ENCODE measurements around the gene TNFRSF14. TPM values are rescaled to one million over a fixed set of nuclear protein-coding genes. Genes with fewer than 3 reads are reported as not detected.

Gene TNFRSF14
- polyA plus RNA-seq, 2 of the 4 experiments (the other 2 are of a cell fraction): 0.16 to 0.25 TPM

DNA sequence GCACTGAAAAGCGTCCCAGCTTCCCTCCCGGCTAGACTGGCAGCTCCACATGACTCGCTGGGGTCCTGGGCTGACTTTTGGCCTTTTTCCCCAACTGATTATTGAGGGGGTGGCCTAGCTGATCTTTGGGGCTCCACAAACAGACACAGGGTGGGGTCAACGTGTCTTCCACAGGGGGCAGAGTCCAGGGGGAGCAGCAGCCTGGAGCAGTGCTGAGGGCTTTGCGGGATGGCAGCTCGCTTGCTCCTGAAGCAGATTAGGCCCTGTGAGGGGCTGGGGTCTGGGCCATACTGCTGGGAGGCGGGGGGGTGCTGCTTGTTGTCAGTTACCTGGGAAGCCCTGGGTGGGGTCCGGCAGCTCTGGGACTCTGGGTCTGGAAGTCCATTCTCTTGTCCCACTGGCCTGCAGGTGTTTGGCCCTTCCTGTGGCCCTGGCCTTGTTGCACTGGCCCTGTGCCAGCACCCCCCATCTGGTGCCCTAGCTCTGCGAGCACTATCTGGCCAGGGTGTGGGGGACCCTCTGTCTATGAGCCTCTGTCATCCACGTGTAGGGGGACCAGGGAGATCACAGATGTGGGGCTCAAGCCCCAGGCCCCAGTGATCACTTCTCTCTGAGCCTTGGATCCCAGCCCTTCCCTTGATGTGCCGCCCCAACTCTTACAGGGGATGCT is 13.8 kb upstream of the TNFRSF14 start:
- Histone ChIP-seq H3K27ac (0 out of 6 replicates have a peak overlapping the region, but pooled peaks of 1 of the 2 experiments have one; percentile 16), H3K4me3 (no peak overlapping the region), H3K9me3 (no peaks in the 10 kb centered on the region), H3K4me2 (no peak overlapping the region), H3K4me1 (peaks cover 31% of the 10 kb centered on the region)
- POLR2A ChIA-PET: no interaction called here
- DNase-seq (ENCODE audit: low read depth in 1 of 2, low spot score in 1 of 2): no peak
- CTCF ChIA-PET: no interaction called here
- no peak for ATAC-seq
- 100% methylated on average over 2 of the region's 11 CpGs for WGBS (ENCODE audit: missing lambda C conversion rate)
- TF ChIP-seq PHF8 (IDR thresholded peaks at IDR 0.05; ENCODE audit: borderline replicate concordance, low read depth) (no peak), HEYL (CRISPR knock-in tag; IDR thresholded peaks at IDR 0.05) (no peak), KDM1A (IDR thresholded peaks at IDR 0.05; ENCODE audit: low read depth) (no peak), JUNB (IDR thresholded peaks at IDR 0.05) (no peak), TFCP2L1 (CRISPR knock-in tag; IDR thresholded peaks at IDR 0.05) (no peak), FOXS1 (CRISPR knock-in tag; IDR thresholded peaks at IDR 0.05) (no peak), TP53 (CRISPR knock-in tag; IDR thresholded peaks at IDR 0.05) (no peak), CHD2 (IDR thresholded peaks at IDR 0.05; ENCODE audit: low read length, partially characterized antibody) (no peak), RAD21 (conservative IDR thresholded peaks at IDR 0.05 in 1 of 2, IDR thresholded peaks at IDR 0.05 in 1 of 2) (no peak)
- TF ChIP-seq, protein P1, sequence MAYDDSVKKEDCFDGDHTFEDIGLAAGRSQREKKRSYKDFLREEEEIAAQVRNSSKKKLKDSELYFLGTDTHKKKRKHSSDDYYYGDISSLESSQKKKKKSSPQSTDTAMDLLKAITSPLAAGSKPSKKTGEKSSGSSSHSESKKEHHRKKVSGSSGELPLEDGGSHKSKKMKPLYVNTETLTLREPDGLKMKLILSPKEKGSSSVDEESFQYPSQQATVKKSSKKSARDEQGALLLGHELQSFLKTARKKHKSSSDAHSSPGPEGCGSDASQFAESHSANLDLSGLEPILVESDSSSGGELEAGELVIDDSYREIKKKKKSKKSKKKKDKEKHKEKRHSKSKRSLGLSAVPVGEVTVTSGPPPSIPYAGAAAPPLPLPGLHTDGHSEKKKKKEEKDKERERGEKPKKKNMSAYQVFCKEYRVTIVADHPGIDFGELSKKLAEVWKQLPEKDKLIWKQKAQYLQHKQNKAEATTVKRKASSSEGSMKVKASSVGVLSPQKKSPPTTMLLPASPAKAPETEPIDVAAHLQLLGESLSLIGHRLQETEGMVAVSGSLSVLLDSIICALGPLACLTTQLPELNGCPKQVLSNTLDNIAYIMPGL (CRISPR knock-in tag; IDR thresholded peaks at IDR 0.05; ENCODE audit: borderline replicate concordance): no peak
- TF ChIP-seq, protein P2, sequence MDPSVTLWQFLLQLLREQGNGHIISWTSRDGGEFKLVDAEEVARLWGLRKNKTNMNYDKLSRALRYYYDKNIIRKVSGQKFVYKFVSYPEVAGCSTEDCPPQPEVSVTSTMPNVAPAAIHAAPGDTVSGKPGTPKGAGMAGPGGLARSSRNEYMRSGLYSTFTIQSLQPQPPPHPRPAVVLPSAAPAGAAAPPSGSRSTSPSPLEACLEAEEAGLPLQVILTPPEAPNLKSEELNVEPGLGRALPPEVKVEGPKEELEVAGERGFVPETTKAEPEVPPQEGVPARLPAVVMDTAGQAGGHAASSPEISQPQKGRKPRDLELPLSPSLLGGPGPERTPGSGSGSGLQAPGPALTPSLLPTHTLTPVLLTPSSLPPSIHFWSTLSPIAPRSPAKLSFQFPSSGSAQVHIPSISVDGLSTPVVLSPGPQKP (IDR thresholded peaks at IDR 0.05; ENCODE audit: low read depth, low read length): no peak
- TF ChIP-seq, protein P3, sequence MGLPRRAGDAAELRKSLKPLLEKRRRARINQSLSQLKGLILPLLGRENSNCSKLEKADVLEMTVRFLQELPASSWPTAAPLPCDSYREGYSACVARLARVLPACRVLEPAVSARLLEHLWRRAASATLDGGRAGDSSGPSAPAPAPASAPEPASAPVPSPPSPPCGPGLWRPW (IDR thresholded peaks at IDR 0.05): no peak
- TF ChIP-seq, protein P4, sequence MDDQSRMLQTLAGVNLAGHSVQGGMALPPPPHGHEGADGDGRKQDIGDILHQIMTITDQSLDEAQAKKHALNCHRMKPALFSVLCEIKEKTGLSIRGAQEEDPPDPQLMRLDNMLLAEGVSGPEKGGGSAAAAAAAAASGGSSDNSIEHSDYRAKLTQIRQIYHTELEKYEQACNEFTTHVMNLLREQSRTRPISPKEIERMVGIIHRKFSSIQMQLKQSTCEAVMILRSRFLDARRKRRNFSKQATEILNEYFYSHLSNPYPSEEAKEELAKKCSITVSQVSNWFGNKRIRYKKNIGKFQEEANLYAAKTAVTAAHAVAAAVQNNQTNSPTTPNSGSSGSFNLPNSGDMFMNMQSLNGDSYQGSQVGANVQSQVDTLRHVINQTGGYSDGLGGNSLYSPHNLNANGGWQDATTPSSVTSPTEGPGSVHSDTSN (IDR thresholded peaks at IDR 0.05): no peak
- no peak for FAIRE-seq

DNA sequence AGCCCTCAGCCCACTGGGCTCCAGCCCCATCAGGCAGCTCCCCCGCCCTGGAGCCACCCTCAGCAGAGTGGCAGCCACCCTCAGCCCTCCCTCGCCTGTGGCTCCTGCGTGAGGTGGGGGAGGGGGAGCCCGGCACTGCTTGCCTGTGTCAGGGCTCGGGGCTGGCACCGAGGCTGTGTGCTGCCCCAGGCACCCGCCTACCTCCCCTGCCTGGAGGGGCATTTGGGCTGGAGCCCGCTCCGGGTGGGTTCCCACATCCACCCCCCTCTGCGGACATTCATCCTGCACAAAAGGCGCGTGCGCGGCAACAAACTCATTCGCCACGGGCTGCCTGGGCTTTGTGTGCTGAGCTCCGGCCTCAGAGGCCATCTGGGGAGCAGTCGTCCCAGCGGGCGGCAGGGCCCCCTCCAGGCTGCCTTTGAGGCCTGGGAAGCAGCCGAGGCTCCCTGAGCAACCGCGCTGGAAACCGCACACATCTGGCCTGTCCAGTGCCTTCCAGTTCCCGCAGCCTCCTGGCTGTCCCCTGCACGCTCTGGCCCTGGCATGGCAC is 12.6 kb upstream of the TNFRSF14 start:
- TF ChIP-seq GATA3 (IDR thresholded peaks at IDR 0.05; ENCODE audit: borderline replicate concordance) (no peak), RFX5 (IDR thresholded peaks at IDR 0.05) (no peak), CBX2 (IDR thresholded peaks at IDR 0.05; ENCODE audit: borderline replicate concordance, low read depth) (no peak), FOSB (CRISPR knock-in tag; IDR thresholded peaks at IDR 0.05) (no peak), FOSL2 (IDR thresholded peaks at IDR 0.05) (no peak), FOSL2 (CRISPR knock-in tag; IDR thresholded peaks at IDR 0.05) (no peak), MAFK (IDR thresholded peaks at IDR 0.05; ENCODE audit: partially characterized antibody) (no peak), CEBPB (IDR thresholded peaks at IDR 0.05) (no peak), HDAC2 (IDR thresholded peaks at IDR 0.05) (no peak)
- ATAC-seq: no peak
- peaks cover 37% of the 10 kb centered on the region for H3K4me1 ChIP-seq
- DNase-seq (ENCODE audit: low read depth in 1 of 2, low spot score in 1 of 2): no peak
- ChIA-PET CTCF (interaction anchor here (0.9 to 5.3 kb wide), 3 partner anchors 99 to 334 kb away, joined by 3 to 51 read pairs (median 5); no protein-coding TSS in a partner anchor), POLR2A (no interaction called here)
- no peak for FAIRE-seq
- peak overlapping the region in 1 of 2 experiments; percentile 57; a peak in 1 of 6 replicates for H3K27ac ChIP-seq
- H3K4me3 ChIP-seq: no peak overlapping the region
- H3K9me3 ChIP-seq: no peaks in the 10 kb centered on the region
- H3K4me2 ChIP-seq: no peak overlapping the region
- WGBS (ENCODE audit: missing lambda C conversion rate): 69% methylated on average over 13 of the region's 26 CpGs

Measured in A549 (cell line).